H7 (cell line): Measurements from ENCODE around the gene AKAP13. TPM values are rescaled to one million over a fixed set of nuclear protein-coding genes. Genes with fewer than 3 reads are reported as not detected.

Source experiments
- DNase-seq: peaks from one replicate; pipeline ENCODE4 v3.0.0; 2012
- H3K27me3 ChIP-seq: 2 replicates; pipeline ENCODE4 v1.6.0; 2011; ENCODE audit warnings: mild to moderate bottlenecking, low read length; ENCODE audit not compliant: control insufficient read depth, insufficient read depth
- H3K36me3 ChIP-seq: replicated peaks from 2 replicates; pipeline ENCODE4 v1.5.1; 2011; ENCODE audit warnings: low read length; ENCODE audit not compliant: control insufficient read depth, insufficient read depth
- H3K4me3 ChIP-seq: 2 replicates; pipeline ENCODE4 v1.5.1; 2011; ENCODE audit warnings: low read depth, mild to moderate bottlenecking, control low read depth, low read length, moderate library complexity; ENCODE audit not compliant: insufficient read depth
- total RNA-seq: library from RNA; depleted of rRNA; stranded (reverse); fragments of >200 nt; shearing (Covaris generic); gene quantifications from 2 replicates; pipeline ENCODE4 v1.2.3, GENCODE V29; 2014

Gene AKAP13
- total RNA-seq, 1 experiment from 2014 or later: 26.2 TPM

DNA sequence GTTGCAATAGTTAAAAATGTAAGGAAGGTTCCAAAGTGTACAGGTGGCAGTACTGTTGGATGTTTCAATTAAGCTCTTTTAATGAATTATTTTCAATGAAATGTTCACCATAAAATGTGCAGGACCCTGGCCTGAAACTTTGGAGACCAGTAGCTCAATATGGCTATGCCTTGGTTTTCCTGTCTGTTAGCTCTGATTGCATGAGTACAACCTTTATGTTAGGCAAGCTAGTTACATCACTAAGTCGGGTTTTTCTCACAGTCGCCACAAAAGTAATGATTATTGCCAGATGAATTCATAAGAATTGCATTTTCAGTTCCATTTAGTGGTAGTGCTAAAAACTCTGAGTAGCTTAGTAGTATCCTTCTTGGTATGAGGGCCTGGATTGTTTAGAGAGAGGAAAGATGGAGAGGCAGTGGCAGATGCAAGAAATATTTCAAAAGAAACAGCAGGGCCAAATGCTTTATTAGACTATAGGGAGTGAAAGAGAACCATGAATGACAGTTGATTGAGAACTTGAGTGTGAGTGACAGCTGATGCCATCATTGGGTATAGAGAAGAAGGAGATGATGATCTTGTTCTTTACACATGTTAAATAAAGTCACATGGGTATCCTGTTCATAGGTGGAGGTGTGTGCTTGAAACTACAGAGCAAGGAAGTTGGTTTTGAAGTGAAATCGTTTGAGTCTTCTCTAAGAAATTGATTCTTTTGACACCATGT, 109.5 kb downstream of the AKAP13 start:
- Histone ChIP-seq H3K36me3 (no peaks in the 10 kb centered on the region), H3K4me3 (no peak overlapping the region)
- DNase-seq: no peak

DNA sequence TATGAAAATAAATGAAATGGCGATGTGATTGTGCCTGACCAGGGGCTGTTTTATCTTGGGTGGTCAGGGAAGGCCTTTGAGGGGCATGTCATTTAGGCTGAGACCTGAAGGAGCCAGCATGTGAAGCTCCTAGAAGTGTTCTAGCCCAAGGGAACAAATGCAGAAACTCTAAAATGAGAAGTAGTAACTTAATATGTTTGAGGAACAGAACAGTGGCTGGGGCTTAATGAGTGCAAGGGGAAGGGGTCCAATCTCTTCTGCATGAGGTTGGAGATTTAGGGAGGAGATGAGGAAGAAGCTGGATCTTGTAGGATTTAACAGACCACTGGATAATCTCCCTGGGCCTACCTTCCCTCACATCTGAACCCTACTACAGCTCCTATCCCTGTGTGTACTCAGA, 110.5 kb downstream of the AKAP13 start:
- Histone ChIP-seq H3K36me3 (no peaks in the 10 kb centered on the region), H3K4me3 (no peak overlapping the region), H3K27me3 (no peaks in the 10 kb centered on the region)
- DNase-seq: no peak

More for the DNA sequence above, 109.5 kb downstream of the AKAP13 start:
- no peaks in the 10 kb centered on the region for H3K27me3 ChIP-seq

DNA sequence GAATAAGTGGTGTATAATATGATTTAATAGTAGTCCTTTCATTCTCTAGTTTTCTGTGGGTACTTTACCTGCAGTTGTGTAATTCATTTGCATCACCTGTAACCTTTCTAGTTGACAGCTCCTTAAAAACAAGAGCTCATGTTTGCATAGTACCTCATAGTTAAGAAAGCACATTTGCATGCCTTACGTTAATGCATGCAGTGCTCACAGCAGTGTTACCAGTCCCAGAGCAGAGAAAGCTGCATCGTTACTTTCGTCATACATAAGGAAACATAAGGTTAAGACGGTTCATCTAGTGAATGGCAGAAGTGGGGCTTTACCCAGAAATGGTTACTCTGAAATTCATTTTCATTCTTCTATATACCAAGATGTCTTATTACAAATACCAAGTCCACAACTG, 111.3 kb downstream of the AKAP13 start:
- no peak for DNase-seq
- Histone ChIP-seq H3K4me3 (no peak overlapping the region), H3K36me3 (no peaks in the 10 kb centered on the region), H3K27me3 (no peaks in the 10 kb centered on the region)

DNA sequence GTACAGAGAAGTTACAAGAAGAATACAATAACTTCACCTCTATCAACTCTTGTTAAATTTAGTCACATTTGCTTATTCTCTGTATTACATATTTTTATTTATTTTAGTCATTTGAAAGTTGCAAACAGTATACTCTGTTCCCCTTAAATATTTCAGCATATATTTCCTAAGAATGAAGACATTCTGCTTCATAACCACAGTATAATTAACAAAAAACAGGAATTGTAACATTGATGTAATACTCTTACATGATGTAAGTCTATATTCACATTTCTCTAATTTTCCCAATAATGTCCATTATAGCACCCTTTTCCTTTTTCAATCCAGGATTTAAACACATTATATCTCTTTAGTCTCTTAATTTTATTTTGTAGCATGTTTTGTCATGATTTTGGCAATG, 112.0 kb downstream of the AKAP13 start:
- Histone ChIP-seq H3K4me3 (no peak overlapping the region), H3K36me3 (no peaks in the 10 kb centered on the region), H3K27me3 (no peaks in the 10 kb centered on the region)

DNA sequence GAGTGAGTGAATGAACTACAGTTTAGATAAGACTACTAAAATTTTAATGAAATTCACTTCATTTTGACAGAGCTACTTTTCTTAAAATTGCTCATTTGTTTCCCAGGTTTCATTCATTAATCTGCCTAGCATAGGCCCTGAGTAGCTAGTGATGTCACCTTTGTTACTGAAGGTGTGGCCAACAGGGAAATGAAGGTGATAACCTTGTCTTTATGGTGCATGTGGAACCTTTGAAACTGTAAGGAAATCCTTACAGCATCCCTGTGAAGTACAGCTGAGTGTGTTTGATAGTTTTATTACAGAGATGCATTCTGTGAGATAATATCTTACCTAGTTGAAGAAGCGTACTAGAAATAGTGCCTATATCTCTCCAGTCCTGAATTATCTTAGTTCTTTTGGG, 112.9 kb downstream of the AKAP13 start:
- DNase-seq: no peak
- no peak overlapping the region for H3K4me3 ChIP-seq
- no peaks in the 10 kb centered on the region for H3K27me3 ChIP-seq
- no peaks in the 10 kb centered on the region for H3K36me3 ChIP-seq

More for the DNA sequence above, 112.0 kb downstream of the AKAP13 start:
- no peak for DNase-seq

DNA sequence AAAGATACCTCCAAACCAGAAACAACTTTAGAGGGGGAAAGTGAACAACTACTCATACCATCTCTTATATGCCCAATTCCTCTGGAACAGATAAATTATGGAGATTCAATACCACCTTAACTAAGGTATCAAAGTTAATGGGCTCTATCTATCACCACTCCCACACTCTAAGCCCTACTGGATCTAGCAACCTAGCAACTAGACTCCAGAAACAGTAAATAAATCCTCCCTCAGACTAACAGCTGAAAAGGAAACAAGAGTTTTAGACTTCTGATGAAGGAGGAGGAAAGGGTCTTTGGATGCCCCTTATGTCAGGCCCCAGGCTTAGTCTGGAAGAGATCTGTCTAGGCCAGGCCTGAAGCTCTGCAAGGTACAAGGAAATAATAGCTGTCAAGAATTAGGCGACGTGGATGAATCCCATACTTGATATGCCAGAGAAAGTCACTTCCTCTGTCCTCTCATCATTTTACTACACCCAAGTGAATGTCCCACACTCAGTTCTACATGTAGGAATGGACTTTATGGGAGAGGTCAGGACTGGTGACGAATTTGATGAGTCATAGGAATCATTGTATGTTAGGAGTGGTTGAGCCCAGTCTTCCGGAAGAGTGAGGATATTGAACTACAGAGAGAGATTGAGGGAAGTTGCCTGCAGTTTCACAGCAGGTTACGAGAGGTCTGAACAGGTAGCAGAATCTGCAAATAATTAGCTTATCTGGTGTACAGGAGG, 113.8 kb downstream of the AKAP13 start:
- Histone ChIP-seq H3K4me3 (no peak overlapping the region), H3K27me3 (no peaks in the 10 kb centered on the region), H3K36me3 (no peaks in the 10 kb centered on the region)
- no peak for DNase-seq

DNA sequence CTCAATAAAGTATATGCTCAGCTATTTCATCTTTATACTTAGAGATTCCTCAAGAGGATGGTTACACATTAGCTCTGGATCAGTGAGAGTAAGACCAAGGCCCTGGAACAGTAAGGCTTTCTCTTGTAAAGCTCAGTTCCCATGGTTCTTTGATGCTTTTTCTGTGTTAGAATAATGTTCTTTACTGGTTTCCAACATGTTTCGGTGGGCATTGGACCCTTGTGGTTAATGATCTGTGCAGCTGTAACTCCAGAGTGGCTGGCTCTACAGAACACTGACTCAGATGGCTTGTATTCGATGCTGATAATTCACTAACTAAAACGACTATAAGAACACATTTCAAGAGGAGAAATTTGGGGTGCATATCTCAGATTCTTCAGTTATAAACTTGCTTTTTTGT, 114.7 kb downstream of the AKAP13 start:
- no peaks in the 10 kb centered on the region for H3K36me3 ChIP-seq
- no peak for DNase-seq
- H3K27me3 ChIP-seq: no peaks in the 10 kb centered on the region
- H3K4me3 ChIP-seq: no peak overlapping the region

DNA sequence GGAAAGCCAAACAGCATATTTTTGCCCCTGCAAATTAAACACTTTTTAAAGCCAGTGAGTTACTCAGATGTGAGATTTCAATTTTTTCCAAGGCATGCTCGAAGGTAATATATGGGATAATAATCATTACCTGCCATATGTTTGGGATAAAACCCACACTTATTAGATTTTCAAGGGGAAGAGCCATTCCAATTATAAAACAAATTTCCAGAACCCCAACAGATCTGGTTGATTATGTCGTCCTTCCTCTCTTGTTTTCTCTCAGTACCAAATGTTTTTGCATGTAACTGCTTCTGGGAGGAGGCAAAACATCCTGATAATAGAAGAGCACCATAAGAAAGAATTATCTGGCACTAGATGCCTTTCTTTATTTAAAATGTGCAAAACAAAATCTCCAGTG, 115.1 kb downstream of the AKAP13 start:
- Histone ChIP-seq H3K4me3 (no peak overlapping the region), H3K36me3 (no peaks in the 10 kb centered on the region), H3K27me3 (no peaks in the 10 kb centered on the region)
- no peak for DNase-seq

DNA sequence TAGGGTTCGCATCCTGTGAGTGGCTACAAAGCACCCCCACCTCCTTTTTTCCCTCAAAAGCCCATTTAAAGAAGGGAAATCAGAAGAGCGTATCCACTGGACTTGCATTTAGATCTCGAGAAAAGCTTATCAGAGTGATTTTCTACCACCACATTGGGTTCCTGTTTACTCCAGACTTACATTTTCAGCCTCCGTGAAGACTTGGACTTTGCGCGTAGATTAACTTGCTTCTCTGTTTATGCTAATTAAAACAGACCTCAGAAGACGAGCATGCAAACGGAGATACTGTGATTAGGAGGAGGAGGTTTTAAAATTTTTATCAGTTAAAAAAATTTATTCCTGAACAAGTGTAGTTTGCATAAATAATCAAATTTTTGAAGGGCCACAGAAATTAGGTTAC, 115.7 kb downstream of the AKAP13 start:
- Histone ChIP-seq H3K36me3 (no peaks in the 10 kb centered on the region), H3K27me3 (no peaks in the 10 kb centered on the region), H3K4me3 (no peak overlapping the region)
- DNase-seq: no peak

DNA sequence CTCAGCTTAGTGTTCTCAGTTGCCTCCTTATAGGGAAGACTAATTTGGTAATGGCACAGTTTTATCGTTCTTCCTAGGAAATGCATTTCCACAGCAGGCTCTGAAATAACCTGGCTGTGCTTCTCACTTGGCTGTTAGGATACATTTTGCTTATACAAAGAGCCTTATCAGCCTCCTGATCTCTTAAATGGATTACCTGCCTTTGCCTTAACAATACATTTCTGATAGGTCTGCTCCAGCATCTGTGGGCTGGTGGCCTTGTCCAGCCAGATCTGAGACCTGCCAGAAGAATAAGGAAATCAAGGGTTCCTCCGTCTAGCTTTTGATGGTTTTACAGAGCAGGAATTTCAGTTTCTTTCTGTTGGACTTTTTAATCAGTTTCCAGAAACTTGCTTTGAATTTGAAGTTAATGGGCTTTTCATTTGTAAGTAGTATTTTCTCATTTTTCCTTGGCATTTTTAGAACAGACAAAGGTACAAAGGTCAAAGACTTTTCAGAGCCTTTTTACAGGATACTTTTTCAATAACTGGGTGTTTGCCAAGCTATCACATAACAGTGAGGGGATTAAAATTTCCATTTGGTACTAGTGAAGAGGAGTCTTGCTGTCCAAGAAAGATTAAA, 116.3 kb downstream of the AKAP13 start:
- H3K27me3 ChIP-seq: no peaks in the 10 kb centered on the region
- DNase-seq: no peak
- H3K4me3 ChIP-seq: no peak overlapping the region
- no peaks in the 10 kb centered on the region for H3K36me3 ChIP-seq

DNA sequence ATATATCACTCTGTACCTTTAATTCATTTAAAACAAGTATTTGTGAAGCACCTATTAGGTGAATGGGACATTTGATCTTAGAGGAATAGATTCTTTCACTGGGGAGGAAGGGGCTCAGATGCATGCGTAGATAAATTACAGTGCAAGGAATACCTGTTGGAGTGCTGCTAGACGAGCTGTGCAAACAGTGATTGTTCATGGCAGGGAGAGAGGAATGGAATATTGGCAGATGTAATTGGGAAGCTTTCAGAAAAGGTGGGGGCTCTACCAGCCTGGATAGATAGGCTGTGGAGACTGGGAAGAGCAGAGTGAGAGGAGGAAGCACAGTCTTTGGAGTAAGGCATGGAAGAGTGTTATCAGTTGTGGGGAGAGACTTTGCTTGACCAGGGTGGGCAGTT, 116.8 kb downstream of the AKAP13 start:
- H3K36me3 ChIP-seq: no peaks in the 10 kb centered on the region
- no peak for DNase-seq
- H3K27me3 ChIP-seq: no peaks in the 10 kb centered on the region

DNA sequence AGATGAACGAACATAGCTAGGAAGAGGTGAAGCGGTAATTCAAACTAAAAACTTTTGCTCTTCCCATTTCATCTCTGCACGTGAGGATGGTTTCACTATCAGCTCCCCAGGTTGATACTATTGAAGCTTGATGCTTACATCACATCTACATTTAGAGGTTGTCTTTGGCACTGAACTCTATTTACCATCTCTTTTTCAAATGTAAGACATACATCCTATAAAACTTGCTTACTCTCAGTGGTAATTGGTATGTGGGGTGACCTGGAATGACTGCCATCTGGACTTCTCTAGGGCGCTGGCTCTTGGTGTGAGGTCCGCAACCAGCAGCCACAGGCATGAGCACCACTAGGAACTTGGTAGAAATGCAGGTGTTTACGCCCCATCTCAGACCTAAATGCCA, 118.1 kb downstream of the AKAP13 start:
- DNase-seq: no peak
- H3K36me3 ChIP-seq: no peaks in the 10 kb centered on the region
- no peak overlapping the region for H3K4me3 ChIP-seq
- no peaks in the 10 kb centered on the region for H3K27me3 ChIP-seq

More for the DNA sequence above, 116.8 kb downstream of the AKAP13 start:
- no peak overlapping the region for H3K4me3 ChIP-seq

DNA sequence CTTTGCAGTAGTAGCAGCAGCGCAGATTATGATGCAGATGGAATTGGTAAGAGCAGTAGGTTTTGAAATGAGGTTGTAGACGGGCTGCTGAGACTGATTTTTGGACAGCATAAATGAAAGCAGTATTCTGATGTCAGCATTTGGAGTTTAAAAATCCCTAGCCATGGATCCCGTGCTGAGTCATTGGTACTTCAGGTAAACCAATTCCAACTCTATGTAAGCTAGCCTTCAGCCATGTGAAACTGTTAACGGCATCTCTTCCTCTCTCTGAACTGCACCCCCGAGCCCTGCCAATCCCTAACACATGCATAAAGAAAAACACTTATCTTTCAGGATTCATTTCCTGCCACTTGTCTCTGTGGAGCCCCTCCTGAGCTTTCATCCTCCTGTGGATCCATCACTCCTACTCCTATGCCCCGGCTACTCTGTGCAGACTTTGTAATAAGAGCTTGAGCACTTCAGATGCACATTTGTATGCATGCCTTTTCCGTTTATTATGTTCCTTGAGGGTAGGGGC, 119.0 kb downstream of the AKAP13 start:
- Histone ChIP-seq H3K27me3 (no peaks in the 10 kb centered on the region), H3K36me3 (no peaks in the 10 kb centered on the region), H3K4me3 (no peak overlapping the region)
- no peak for DNase-seq

DNA sequence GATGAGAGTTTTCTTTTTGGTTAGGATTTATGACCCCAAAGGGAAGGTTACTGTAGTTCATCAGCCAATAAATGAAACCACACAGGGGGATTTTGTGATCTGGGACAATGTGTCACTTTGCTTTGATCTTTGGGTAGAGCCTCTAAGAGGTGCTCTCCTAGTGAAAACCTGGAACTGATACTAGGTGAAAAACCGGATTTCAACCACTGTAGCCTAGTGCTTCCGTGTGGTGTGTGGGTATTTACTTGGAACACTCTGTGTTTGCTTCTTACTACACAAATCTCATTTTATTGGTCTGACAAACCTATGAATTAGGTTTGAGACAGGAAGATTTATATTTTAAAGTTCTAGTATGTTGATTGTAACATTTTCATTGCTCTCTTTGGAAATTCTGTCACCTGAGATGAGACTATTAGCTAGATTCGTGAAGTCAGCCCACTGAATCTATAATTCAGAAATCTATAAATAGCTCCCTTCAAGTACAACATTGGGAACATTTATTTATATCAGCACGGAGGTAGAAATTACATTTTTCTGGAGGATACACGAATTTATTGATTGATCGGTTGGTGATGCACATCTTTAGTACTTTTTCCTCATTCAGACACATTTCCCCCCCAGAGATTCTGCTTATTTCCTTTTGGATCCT, 119.8 kb downstream of the AKAP13 start:
- H3K36me3 ChIP-seq: no peaks in the 10 kb centered on the region
- DNase-seq: no peak
- no peaks in the 10 kb centered on the region for H3K27me3 ChIP-seq
- H3K4me3 ChIP-seq: no peak overlapping the region
